Liver (tissue), 3 donors: ENCODE data around the gene MIOX.

Experiments
- CTCF ChIP-seq: fragments of 150-350 bp; IDR thresholded peaks from 2 replicates; pipeline ENCODE4 v1.5.1; 2017; ENCODE audit warnings: improper control_type of control experiment, low read depth, low read length; ENCODE audit not compliant: missing input control
- REST ChIP-seq: IDR thresholded peaks from 2 replicates; pipeline ENCODE4 v1.6.1; 2016; ENCODE audit warnings: antibody characterized with exemption, mild to moderate bottlenecking
- TAF1 ChIP-seq: conservative IDR thresholded peaks from 2 replicates; pipeline ENCODE4 v1.6.1; 2016; ENCODE audit warnings: antibody characterized with exemption, mild to moderate bottlenecking
- TF ChIP-seq, protein P1 (sequence below): IDR thresholded peaks from 2 replicates; pipeline ENCODE4 v1.6.1; 2016; ENCODE audit warnings: antibody characterized with exemption
- donor health status: healthy.
- donor health status: healthy.

DNA sequence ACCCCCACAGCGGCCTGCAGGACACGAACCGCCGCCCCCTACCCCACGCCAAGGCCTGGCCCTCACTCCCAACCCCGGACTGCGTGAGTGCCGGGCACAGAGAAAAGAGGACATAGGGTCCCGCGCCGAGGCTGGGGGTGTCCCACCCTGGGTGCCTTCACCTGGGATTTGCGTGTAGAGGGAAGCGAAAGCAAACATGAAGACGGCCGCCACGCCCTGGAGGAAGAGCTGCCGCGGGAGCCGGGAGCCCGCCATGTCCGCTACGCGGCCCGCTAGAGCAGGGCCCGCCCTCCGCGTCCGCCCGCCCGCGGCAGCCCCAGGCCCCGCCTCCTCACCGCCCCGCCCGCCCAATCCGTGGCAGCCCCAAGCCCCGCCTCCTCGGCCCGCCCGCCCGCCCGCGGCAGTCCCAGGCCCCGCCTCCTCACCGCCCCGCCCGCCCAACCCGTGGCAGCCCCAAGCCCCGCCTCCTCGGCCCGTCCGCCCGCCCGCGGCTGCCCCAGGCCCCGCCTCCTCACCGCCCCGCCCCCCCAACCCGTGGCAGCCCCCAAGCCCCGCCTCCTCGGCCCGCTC lies 20.8 kb downstream of the MIOX start, which contains the start of gene LMF2:
- TF ChIP-seq CTCF (no peak), TAF1 (no peak), REST (no peak)
- TF ChIP-seq, protein P1, sequence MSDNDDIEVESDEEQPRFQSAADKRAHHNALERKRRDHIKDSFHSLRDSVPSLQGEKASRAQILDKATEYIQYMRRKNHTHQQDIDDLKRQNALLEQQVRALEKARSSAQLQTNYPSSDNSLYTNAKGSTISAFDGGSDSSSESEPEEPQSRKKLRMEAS: no peak
